ENCODE measurements around the gene ZFYVE28.

- TF ChIP-seq POLR2AphosphoS5 (IDR thresholded peaks at IDR 0.05; ENCODE audit: insufficient read depth in 1 of 2, low read depth in 1 of 2) (no peak), CTCF (IDR thresholded peaks at IDR 0.05) (no peak), POLR2A (IDR thresholded peaks at IDR 0.05) (no peak)
Measured at GRCh38 chr4:2402048-2402842, 16.2 kb downstream of the ZFYVE28 start.

Measured in vagina (tissue), 2 donors.